H1 (cell line): ENCODE data around the gene NSFL1C. TPM values are rescaled to one million over a fixed set of nuclear protein-coding genes. Genes with fewer than 3 reads are reported as not detected.
A peak's percentile ranks its signal among the peaks of the same experiment; 100 is the strongest.

Experiments
- CTCF ChIA-PET: fragments of 300-600 bp; sonication (Branson Sonifier 250); formaldehyde crosslinking; loops from one replicate; lab custom pipeline; 2021; ENCODE audit not compliant: partially characterized antibody; lab: Charles Lee
- POLR2A ChIA-PET: fragments of 300-600 bp; sonication (Branson Sonifier 250); formaldehyde crosslinking; loops from one replicate; lab custom pipeline; 2021; ENCODE audit warnings: inconsistent platforms; ENCODE audit not compliant: partially characterized antibody; lab: Charles Lee
- DNase-seq, 2 experiments: peaks; one replicate each; pipeline versions ENCODE4 v3.0.0 to v3.0.0-alpha.2; 2010 to 2022; ENCODE audit warnings: low spot score in 2 of 2, low read depth in 1 of 2, mixed read lengths in 1 of 2
- FAIRE-seq: peaks from 2 replicates; lab custom pipeline; 2011; peaks lifted over from hg19 to GRCh38; lab: Jason Lieb, UNC
- H2AFZ ChIP-seq: 2 replicates; pipeline ENCODE4 v1.8.1; 2012; ENCODE audit warnings: low read length, inconsistent platforms
- H2AK5ac ChIP-seq: 2 replicates; pipeline ENCODE4 v1.6.1; 2013; ENCODE audit warnings: low read depth, low read length
- H2BK120ac ChIP-seq: replicated peaks from 2 replicates; pipeline ENCODE3; 2013; ENCODE audit warnings: low read depth, low read length, inconsistent platforms
- H2BK12ac ChIP-seq: 2 replicates; pipeline ENCODE4 v1.6.1; 2013; ENCODE audit warnings: low read depth, low read length
- H2BK15ac ChIP-seq: 2 replicates; pipeline ENCODE4 v1.6.1; 2013; ENCODE audit warnings: low read length
- H2BK20ac ChIP-seq: 2 replicates; pipeline ENCODE4 v1.6.1; 2013; ENCODE audit warnings: low read length
- H2BK5ac ChIP-seq: 2 replicates; pipeline ENCODE4 v1.6.1; 2013; ENCODE audit warnings: low read depth, low read length
- H3K14ac ChIP-seq: 2 replicates; pipeline ENCODE4 v1.6.1; 2013; ENCODE audit warnings: inconsistent platforms; ENCODE audit not compliant: insufficient read length
- H3K18ac ChIP-seq: 2 replicates; pipeline ENCODE4 v1.6.1; 2013; ENCODE audit warnings: low read length; ENCODE audit errors: extremely low read depth
- H3K23ac ChIP-seq: 2 replicates; pipeline ENCODE4 v1.6.1; 2013; ENCODE audit warnings: inconsistent platforms; ENCODE audit not compliant: insufficient read length
- H3K23me2 ChIP-seq: 2 replicates; pipeline ENCODE4 v1.6.1; 2013; ENCODE audit warnings: low read depth, low read length
- H3K27ac ChIP-seq: 2 replicates; pipeline ENCODE4 v1.6.1; 2011; ENCODE audit warnings: low read depth, low read length, inconsistent platforms
- H3K27me3 ChIP-seq, 4 experiments: replicated peaks in 1 of 4; 1 replicate in 1 of 4; 2 replicates in 3 of 4; pipeline versions ENCODE4 v1.6.1 to v1.8.1; 2011 to 2013; ENCODE audit warnings: low read length in 3 of 4, mild to moderate bottlenecking in 3 of 4, inconsistent platforms in 2 of 4, mixed read lengths in 2 of 4, moderate library complexity in 1 of 4; ENCODE audit not compliant: control insufficient read depth in 3 of 4, insufficient read depth in 3 of 4; ENCODE audit errors: extremely low read depth in 1 of 4
- H3K36me3 ChIP-seq, 4 experiments: 2 replicates each; pipeline versions ENCODE4 v1.6.1 to v1.8.1; 2011 to 2013; ENCODE audit warnings: mild to moderate bottlenecking in 4 of 4, low read length in 3 of 4, moderate library complexity in 2 of 4, control low read depth in 1 of 4, inconsistent platforms in 1 of 4; ENCODE audit not compliant: insufficient read depth in 4 of 4, control insufficient read depth in 2 of 4
- H3K4ac ChIP-seq: replicated peaks from 2 replicates; pipeline ENCODE3; 2013; ENCODE audit warnings: low read length, low read depth, mixed read lengths, inconsistent platforms; ENCODE audit not compliant: insufficient read length
- H3K4me1 ChIP-seq, 4 experiments: replicated peaks in 1 of 4; 1 replicate in 1 of 4; 2 replicates in 3 of 4; pipeline versions ENCODE4 v1.6.1 to v1.8.1; 2011 to 2013; ENCODE audit warnings: low read length in 3 of 4, inconsistent platforms in 2 of 4, mixed read lengths in 1 of 4; ENCODE audit not compliant: insufficient read depth in 4 of 4, control insufficient read depth in 3 of 4
- H3K4me2 ChIP-seq, 2 experiments: 2 replicates each; pipeline versions ENCODE4 v1.6.1 to v1.8.1; 2011 to 2013; ENCODE audit warnings: low read depth in 2 of 2, low read length in 2 of 2, control low read depth in 1 of 2, inconsistent platforms in 1 of 2, mild to moderate bottlenecking in 1 of 2; ENCODE audit not compliant: insufficient read depth in 1 of 2
- H3K4me3 ChIP-seq, 4 experiments: fragments of 200-600, 300-600 bp in 1 of 4; sonication (generic), shearing (Covaris generic), sonication (Bioruptor Twin) in 1 of 4; 2 replicates each; pipeline versions ENCODE4 v1.5.1 to v1.8.1; 2011 to 2016; ENCODE audit warnings: low read length in 4 of 4, low read depth in 3 of 4, control low read depth in 2 of 4, inconsistent platforms in 2 of 4, mild to moderate bottlenecking in 2 of 4, mixed read lengths in 1 of 4, moderate library complexity in 1 of 4; ENCODE audit not compliant: insufficient read depth in 2 of 4; ENCODE audit errors: extremely low read depth in 1 of 4
- H3K56ac ChIP-seq: replicated peaks from 2 replicates; pipeline ENCODE3; 2013; ENCODE audit warnings: low read depth, mild to moderate bottlenecking, mixed read lengths, low read length, inconsistent platforms; ENCODE audit not compliant: insufficient read length
- H3K79me1 ChIP-seq: 2 replicates; pipeline ENCODE4 v1.6.1; 2013; ENCODE audit warnings: low read depth, low read length, control low read depth
- H3K79me2 ChIP-seq, 2 experiments: 2 replicates each; pipeline versions ENCODE4 v1.6.1 to v1.8.1; 2012 to 2013; ENCODE audit warnings: low read length in 2 of 2, mild to moderate bottlenecking in 2 of 2, inconsistent platforms in 1 of 2; ENCODE audit not compliant: insufficient read depth in 2 of 2, control insufficient read depth in 1 of 2
- H3K9ac ChIP-seq, 4 experiments: replicated peaks in 1 of 4; 1 replicate in 1 of 4; 2 replicates in 3 of 4; pipeline versions ENCODE4 v1.6.1 to v1.8.1; 2011 to 2013; ENCODE audit warnings: low read depth in 3 of 4, low read length in 3 of 4, control low read depth in 2 of 4, mild to moderate bottlenecking in 2 of 4, moderate library complexity in 2 of 4, inconsistent platforms in 1 of 4; ENCODE audit errors: extremely low read depth in 1 of 4
- H3K9me3 ChIP-seq, 2 experiments: 2 replicates each; pipeline versions ENCODE4 v1.6.1 to v1.8.1; 2012 to 2013; ENCODE audit warnings: mild to moderate bottlenecking in 2 of 2, moderate library complexity in 2 of 2, control low read depth in 1 of 2, inconsistent platforms in 1 of 2, low read depth in 1 of 2, low read length in 1 of 2, mixed read lengths in 1 of 2; ENCODE audit not compliant: insufficient read depth in 2 of 2
- H4K20me1 ChIP-seq, 2 experiments: replicated peaks in 1 of 2; 2 replicates each; pipeline versions ENCODE3 to v1.8.1; 2011 to 2013; ENCODE audit warnings: inconsistent platforms in 2 of 2, low read length in 2 of 2, mild to moderate bottlenecking in 1 of 2; ENCODE audit not compliant: insufficient read depth in 2 of 2, control insufficient read depth in 1 of 2
- H4K5ac ChIP-seq: 2 replicates; pipeline ENCODE4 v1.6.1; 2013; ENCODE audit warnings: low read length, low read depth, mixed read lengths, inconsistent platforms; ENCODE audit not compliant: insufficient read length
- H4K8ac ChIP-seq: 2 replicates; pipeline ENCODE4 v1.8.0; 2013; ENCODE audit warnings: mild to moderate bottlenecking, moderate library complexity, low read length, inconsistent platforms; ENCODE audit not compliant: insufficient read depth; ENCODE audit errors: extremely low read depth
- H4K91ac ChIP-seq: replicated peaks from 2 replicates; pipeline ENCODE3; 2013; ENCODE audit warnings: low read length, mixed read lengths, inconsistent platforms; ENCODE audit not compliant: insufficient read length
- ATF2 ChIP-seq: IDR thresholded peaks from 2 replicates; pipeline ENCODE4 v1.6.1; 2012; ENCODE audit warnings: low read length, inconsistent platforms
- BCL11A ChIP-seq, 2 experiments: IDR thresholded peaks; one replicate each; pipeline ENCODE4 v1.6.1; 2011; ENCODE audit warnings: low read depth in 2 of 2, low read length in 2 of 2, mild to moderate bottlenecking in 2 of 2
- BRCA1 ChIP-seq: IDR thresholded peaks from 2 replicates; pipeline ENCODE4 v1.6.1; 2012; ENCODE audit warnings: low read depth, low read length, improper control_type of control experiment
- CEBPB ChIP-seq: IDR thresholded peaks from 2 replicates; pipeline ENCODE4 v1.6.1; 2012; ENCODE audit warnings: low read depth, low read length
- CREB1 ChIP-seq: IDR thresholded peaks from 2 replicates; pipeline ENCODE4 v1.6.1; 2012; ENCODE audit warnings: inconsistent platforms
- EGR1 ChIP-seq: IDR thresholded peaks from 2 replicates; pipeline ENCODE4 v1.6.1; 2011; ENCODE audit warnings: low read depth, low read length, borderline replicate concordance
- EZH2 ChIP-seq: fragments of 200-600 bp; sonication (generic); IDR thresholded peaks from 2 replicates; pipeline ENCODE4 v1.7.1; 2012; ENCODE audit warnings: low read depth, mild to moderate bottlenecking, moderate library complexity, low read length, inconsistent platforms; ENCODE audit not compliant: severe bottlenecking
- HDAC2 ChIP-seq, 2 experiments: fragments of 300-600 bp in 1 of 2; sonication (generic) in 1 of 2; IDR thresholded peaks; 2 replicates each; pipeline ENCODE4 v1.6.1; 2011 to 2012; ENCODE audit warnings: low read depth in 2 of 2, low read length in 2 of 2, mild to moderate bottlenecking in 2 of 2, moderate library complexity in 2 of 2, borderline replicate concordance in 1 of 2, inconsistent platforms in 1 of 2
- POU5F1 ChIP-seq: IDR thresholded peaks from 2 replicates; pipeline ENCODE4 v1.6.1; 2011; ENCODE audit warnings: low read depth, mild to moderate bottlenecking, low read length, moderate library complexity
- RAD21 ChIP-seq, 2 experiments: IDR thresholded peaks in 1 of 2; conservative IDR thresholded peaks in 1 of 2; 2 replicates each; pipeline ENCODE4 v1.6.1; 2011; ENCODE audit warnings: low read depth in 2 of 2, low read length in 2 of 2, improper control_type of control experiment in 1 of 2, inconsistent platforms in 1 of 2, mild to moderate bottlenecking in 1 of 2, moderate library complexity in 1 of 2
- RFX5 ChIP-seq: IDR thresholded peaks from 2 replicates; pipeline ENCODE4 v1.6.1; 2011; ENCODE audit warnings: low read depth, low read length, improper control_type of control experiment, borderline replicate concordance
- SP1 ChIP-seq: IDR thresholded peaks from 2 replicates; pipeline ENCODE4 v1.6.1; 2011; ENCODE audit warnings: low read depth, low read length
- SP4 ChIP-seq: IDR thresholded peaks from 2 replicates; pipeline ENCODE4 v1.6.1; 2012; ENCODE audit warnings: low read length, inconsistent platforms
- WGBS, 2 experiments: shearing (Covaris generic) in 1 of 2; methylation state at CpG; one replicate each; pipeline versions ENCODE4 v1.1.6 to v1.1.7; 2013 to 2015; ENCODE audit warnings: low lambda C conversion rate in 2 of 2, mixed read lengths in 2 of 2, inconsistent platforms in 1 of 2, low coverage in 1 of 2, missing lambda C conversion rate in 1 of 2; ENCODE audit not compliant: insufficient replicate concordance in 2 of 2, insufficient coverage in 1 of 2, insufficient read length in 1 of 2; ENCODE audit errors: extremely low coverage in 1 of 2, missing lambda C conversion rate in 1 of 2; 5-methylcytosine and 5-hydroxymethylcytosine counted together
- polyA plus RNA-seq, 7 experiments: library from polyadenylated mRNA; depleted of rRNA in 3 of 7; stranded (reverse) in 5 of 7; unstranded in 2 of 7; fragments of >200 nt in 5 of 7; fragments of 200-250 nt in 2 of 7; gene quantifications; 1 replicate in 5 of 7; 2 replicates in 1 of 7; 4 replicates in 1 of 7; pipeline versions ENCODE4 v1.2.1 to v1.2.3, GENCODE V29; 2011 to 2013; ENCODE audit warnings: missing spikeins in 2 of 7, mixed read lengths in 2 of 7
- total RNA-seq: library from RNA; stranded (reverse); fragmentation: NEBNext Ultra II Directional; extraction: Animal tissue kit (Norgen Biotek cat#: 25700); gene quantifications from 2 replicates; pipeline ENCODE4 v1.2.1, GENCODE V29; 2021

NSFL1C gene
- total and polyA plus RNA-seq, 2 of the 8 experiments (the other 6 are each of a cell fraction or from before 2014, with no cell fraction given), result 21.6 to 98.0 TPM

GRCh38 chr20:1460275-1460674 is 6.4 kb downstream of the NSFL1C start:
- peaks cover 1 to 44% of the 10 kb centered on the region in 2 experiments; a peak in 3 of 4 replicates for H3K79me2 ChIP-seq
- 96% methylated on average over 2 of the region's 2 CpGs; no CpG with 5 or more reads in 1 of the 2 experiments for WGBS, 2 experiments
- TF ChIP-seq BRCA1 (no peak), SP4 (no peak), ATF2 (no peak), CREB1 (no peak), POU5F1 (no peak), SP1 (no peak), EGR1 (no peak), EZH2 (no peak), BCL11A (IDR thresholded peaks at IDR 0.05; ENCODE audit: low read depth in 2 of 2, low read length in 2 of 2) (no peak), RAD21 (IDR thresholded peaks at IDR 0.05 in 1 of 2, conservative IDR thresholded peaks at IDR 0.05 in 1 of 2; ENCODE audit: low read depth in 2 of 2, low read length in 2 of 2) (no peak), RFX5 (no peak), HDAC2 (IDR thresholded peaks at IDR 0.05; ENCODE audit: borderline replicate concordance in 1 of 2, low read depth in 2 of 2, low read length in 2 of 2) (no peak), CEBPB (no peak)

More at GRCh38 chr20:1460275-1460674, 6.4 kb downstream of the NSFL1C start:
- ChIA-PET CTCF (interaction anchor here (1.5 to 2.1 kb wide), 2 partner anchors 9 to 44 kb away, joined by 6 to 10 read pairs; no protein-coding TSS in a partner anchor), POLR2A (no interaction called here)
- Histone ChIP-seq H3K9ac (peak overlapping the region in 1 of 4 experiments; percentile 8; a peak in 1 of 7 replicates), H3K4me3 (no peak overlapping the region), H2BK120ac (no peak overlapping the region), H3K56ac (no peak overlapping the region), H3K27me3 (no peaks in the 10 kb centered on the region), H3K18ac (no peak overlapping the region), H2BK5ac (no peak overlapping the region), H4K91ac (no peak overlapping the region), H2AFZ (no peak overlapping the region), H3K4ac (no peak overlapping the region), H3K4me1 (no peaks in the 10 kb centered on the region), H2BK15ac (no peak overlapping the region), H3K79me1 (peaks cover 11% of the 10 kb centered on the region), H2AK5ac (no peak overlapping the region), H3K27ac (no peak overlapping the region), H2BK20ac (no peak overlapping the region), H3K36me3 (peaks cover 6 to 39% (median 37%) of the 10 kb centered on the region in 4 experiments), H4K5ac (no peak overlapping the region), H4K8ac (no peak overlapping the region), H2BK12ac (no peak overlapping the region), H3K23me2 (no peaks in the 10 kb centered on the region), H3K9me3 (no peaks in the 10 kb centered on the region), H3K4me2 (no peak overlapping the region), H3K23ac (no peak overlapping the region), H3K14ac (no peak overlapping the region), H4K20me1 (peaks cover 0 to 18% of the 10 kb centered on the region in 2 experiments)
- FAIRE-seq, result no peak
- DNase-seq, result no peak
